Panc1 (cell line): Measurements from ENCODE around the gene VTI1B. TPM values are rescaled to one million over a fixed set of nuclear protein-coding genes. Genes with fewer than 3 reads are reported as not detected.

Experiments used
- ATAC-seq: fragments of 200-7000 bp; cut with Tn5 transposase; 2 replicates; pipeline ENCODE4 v1.9.1; 2020; ENCODE audit warnings: mild to moderate bottlenecking, moderate library complexity
- BruUV-seq: library from RNA; stranded (reverse); fragments of 400-500 nt; replicated peaks from 2 replicates; lab custom pipeline; 2021; lab: Mats Ljungman, UMichigan
- CTCF ChIA-PET: fragments of 300-600 bp; sonication (Branson Sonifier 250); formaldehyde crosslinking; loops from one replicate; lab custom pipeline; 2022; ENCODE audit warnings: antibody characterized with exemption; lab: Charles Lee
- POLR2A ChIA-PET: fragments of 300-600 bp; sonication (Branson Sonifier 250); formaldehyde crosslinking; loops from one replicate; lab custom pipeline; 2022; ENCODE audit warnings: antibody characterized with exemption; lab: Charles Lee
- DNase-seq: peaks from one replicate; pipeline ENCODE4 v3.0.0-alpha.2; 2010; ENCODE audit warnings: low read depth, low spot score
- H3K27ac ChIP-seq: 2 replicates; pipeline ENCODE4 v1.5.1; 2011; ENCODE audit warnings: mild to moderate bottlenecking, low read length, inconsistent platforms
- H3K27me3 ChIP-seq: fragments of 200-500 bp; sonication (Bioruptor generic); 2 replicates; pipeline ENCODE4 v1.6.0; 2014; ENCODE audit warnings: low read length, inconsistent platforms; ENCODE audit not compliant: control insufficient read depth, insufficient read depth
- H3K36me3 ChIP-seq: fragments of 200-500 bp; sonication (Bioruptor generic); 2 replicates; pipeline ENCODE4 v1.5.1; 2014; ENCODE audit warnings: inconsistent platforms, mild to moderate bottlenecking, low read length, moderate library complexity; ENCODE audit not compliant: control insufficient read depth, insufficient read depth
- H3K4me1 ChIP-seq: 2 replicates; pipeline ENCODE4 v1.5.1; 2011; ENCODE audit warnings: inconsistent platforms, mild to moderate bottlenecking, low read length, moderate library complexity; ENCODE audit not compliant: control insufficient read depth, insufficient read depth
- H3K4me3 ChIP-seq, 2 experiments: 2 replicates each; pipeline ENCODE4 v1.5.1; 2011 to 2012; ENCODE audit warnings: low read depth in 2 of 2, low read length in 2 of 2, mild to moderate bottlenecking in 2 of 2, inconsistent platforms in 1 of 2, moderate library complexity in 1 of 2
- H3K9me3 ChIP-seq: fragments of 200-500 bp; sonication (Bioruptor generic); 2 replicates; pipeline ENCODE4 v1.5.1; 2014; ENCODE audit warnings: low read depth, mild to moderate bottlenecking, inconsistent platforms, low read length, moderate library complexity; ENCODE audit not compliant: control insufficient read depth, insufficient read depth
- CTCF ChIP-seq: fragments of 450-650 bp; IDR thresholded peaks from 2 replicates; pipeline ENCODE4 v1.5.1; 2017; ENCODE audit warnings: mild to moderate bottlenecking
- POLR2AphosphoS5 ChIP-seq: IDR thresholded peaks from 2 replicates; pipeline ENCODE4 v1.6.1; 2012; ENCODE audit warnings: mild to moderate bottlenecking, low read depth, low read length, moderate library complexity
- REST ChIP-seq, 2 experiments: IDR thresholded peaks; 2 replicates each; pipeline ENCODE4 v1.6.1; 2011 to 2012; ENCODE audit warnings: low read depth in 2 of 2, control low read depth in 1 of 2, low read length in 1 of 2, mild to moderate bottlenecking in 1 of 2, moderate library complexity in 1 of 2; ENCODE audit not compliant: insufficient read depth in 1 of 2
- SIN3A ChIP-seq: IDR thresholded peaks from 2 replicates; pipeline ENCODE4 v1.6.1; 2012; ENCODE audit warnings: low read depth, mild to moderate bottlenecking, low read length, moderate library complexity, borderline replicate concordance; ENCODE audit not compliant: insufficient read depth
- TCF7L2 ChIP-seq: IDR thresholded peaks from 2 replicates; pipeline ENCODE4 v1.6.1; 2011; ENCODE audit warnings: mild to moderate bottlenecking, low read depth, low read length, inconsistent platforms
- in situ Hi-C: cut with HindIII; loops from 2 replicates; pipeline ENCODE4 v1.10.0; 2016; ENCODE audit warnings: low sequenced_read_pairs, low pct_unique_long_range_greater_than_20kb
- intact Hi-C: fragments of 100-400 bp; cut with micrococcal nuclease; formaldehyde crosslinking; loops from one replicate; pipeline ENCODE4 v1.10.0; 2022; ENCODE audit not compliant: unreplicated experiment
- total RNA-seq: library from RNA; stranded (reverse); gene quantifications from one replicate; pipeline ENCODE4 v1.2.1, GENCODE V29; 2021; ENCODE audit not compliant: unreplicated experiment

The VTI1B gene
- total RNA-seq, 1 experiment from 2014 or later: 84.9 TPM

DNA sequence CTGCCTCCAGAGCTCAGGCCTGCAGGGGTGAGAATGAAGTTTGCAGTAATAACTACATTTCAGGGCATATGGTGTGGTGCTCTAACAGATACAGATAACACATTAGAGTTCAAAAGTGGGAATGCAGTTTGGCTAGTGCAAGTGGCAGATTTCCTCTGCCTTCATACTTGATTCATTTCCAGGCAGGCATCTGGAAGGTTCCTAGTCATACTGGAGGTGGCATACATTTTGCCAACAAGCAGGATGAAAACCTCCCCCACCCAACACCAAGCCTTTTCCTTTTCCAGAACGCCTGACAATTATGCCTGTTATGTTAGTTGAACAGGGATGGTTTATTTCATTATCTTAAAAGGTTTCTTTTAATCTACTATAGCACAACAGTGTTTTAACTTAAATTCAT, 24.3 kb downstream of the VTI1B start:
- H3K4me3 ChIP-seq: no peak overlapping the region
- ATAC-seq: no peak
- H3K4me1 ChIP-seq: no peaks in the 10 kb centered on the region
- H3K27me3 ChIP-seq: no peaks in the 10 kb centered on the region
- in situ Hi-C loops (no loop called here), intact Hi-C loops (no loop called here)
- peaks cover 13% of the 10 kb centered on the region for H3K36me3 ChIP-seq
- H3K27ac ChIP-seq: no peak overlapping the region
- no peak for DNase-seq
- no TSS peak for BruUV-seq
- ChIA-PET CTCF (no interaction called here), POLR2A (no interaction called here)
- TF ChIP-seq SIN3A: no peak
- no peak for TF ChIP-seq POLR2AphosphoS5
- TF ChIP-seq TCF7L2: no peak
- no peak for TF ChIP-seq REST (IDR thresholded peaks at IDR 0.05; ENCODE audit: insufficient read depth in 1 of 2, low read depth in 2 of 2, low read length in 1 of 2)
- TF ChIP-seq CTCF: no peak
- no peaks in the 10 kb centered on the region for H3K9me3 ChIP-seq

DNA sequence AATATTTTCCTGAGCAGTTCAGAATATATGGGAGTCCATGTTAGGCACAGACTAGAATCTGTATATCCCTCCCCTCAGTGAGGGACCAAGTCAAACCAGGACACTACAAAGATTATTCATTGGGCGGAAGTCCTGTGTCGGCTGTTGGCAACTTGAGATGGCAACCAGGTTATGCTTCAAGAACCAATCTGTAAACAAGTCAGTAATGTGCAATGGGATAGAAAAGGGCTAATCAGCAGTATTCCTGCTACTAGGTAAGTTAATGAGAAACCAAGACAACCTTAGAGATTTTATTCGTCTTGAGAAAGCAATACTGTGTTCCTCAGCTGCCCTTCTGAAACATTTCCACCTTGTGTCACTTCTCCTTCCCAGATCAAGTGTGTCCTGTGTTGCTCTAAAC, 28.3 kb downstream of the VTI1B start:
- no peak for TF ChIP-seq REST (IDR thresholded peaks at IDR 0.05; ENCODE audit: insufficient read depth in 1 of 2, low read depth in 2 of 2, low read length in 1 of 2)
- no peak for TF ChIP-seq SIN3A
- Histone ChIP-seq H3K27me3 (no peaks in the 10 kb centered on the region), H3K4me3 (no peak overlapping the region), H3K9me3 (no peaks in the 10 kb centered on the region), H3K27ac (no peak overlapping the region), H3K4me1 (no peaks in the 10 kb centered on the region), H3K36me3 (peaks cover 10% of the 10 kb centered on the region)
- ChIA-PET POLR2A (no interaction called here), CTCF (no interaction called here)
- intact Hi-C loops: no loop called here
- BruUV-seq: no TSS peak
- no peak for ATAC-seq
- in situ Hi-C loops: no loop called here
- no peak for DNase-seq
